MCF 10A (cell line): ENCODE data around the gene AFAP1L1. TPM values are rescaled to one million over a fixed set of nuclear protein-coding genes. Genes with fewer than 3 reads are reported as not detected.

Experiments
- BruUV-seq: library from RNA; stranded (reverse); fragments of 400-500 nt; replicated peaks from 2 replicates; lab custom pipeline; 2021; lab: Mats Ljungman, UMichigan
- CTCF ChIA-PET: fragments of 300-600 bp; sonication (Branson Sonifier 250); formaldehyde crosslinking; extraction: SDS; loops from one replicate; lab custom pipeline; 2021; ENCODE audit warnings: antibody characterized with exemption, inconsistent platforms; lab: Yijun Ruan, JAX
- POLR2A ChIA-PET: fragments of 300-600, 350-650 bp; sonication (Branson Sonifier 250); formaldehyde crosslinking; extraction: SDS; loops from one replicate; lab custom pipeline; 2020; ENCODE audit warnings: antibody characterized with exemption, inconsistent platforms; lab: Yijun Ruan, JAX
- DNase-seq: peaks from one replicate; pipeline ENCODE4 v3.0.0-alpha.2; 2018; ENCODE audit not compliant: unreplicated experiment
- H3K27ac Mint-ChIP-seq: one replicate; pipeline ENCODE4 v1.8.0; 2022; ENCODE audit warnings: mild to moderate bottlenecking, low read depth, mixed read lengths; ENCODE audit not compliant: unreplicated experiment
- H3K27me3 Mint-ChIP-seq: one replicate; pipeline ENCODE4 v1.8.0; 2022; ENCODE audit warnings: mixed read lengths; ENCODE audit not compliant: insufficient read depth, unreplicated experiment
- H3K36me3 Mint-ChIP-seq: one replicate; pipeline ENCODE4 v1.8.0; 2022; ENCODE audit warnings: mild to moderate bottlenecking, moderate library complexity, mixed read lengths; ENCODE audit not compliant: insufficient read depth, unreplicated experiment
- H3K4me1 Mint-ChIP-seq: one replicate; pipeline ENCODE4 v1.8.0; 2022; ENCODE audit warnings: mixed read lengths; ENCODE audit not compliant: insufficient read depth, unreplicated experiment
- H3K4me3 Mint-ChIP-seq: one replicate; pipeline ENCODE4 v1.8.0; 2022; ENCODE audit warnings: mild to moderate bottlenecking, moderate library complexity, mixed read lengths; ENCODE audit not compliant: unreplicated experiment
- H3K9me3 Mint-ChIP-seq: one replicate; pipeline ENCODE4 v1.8.0; 2022; ENCODE audit warnings: mixed read lengths; ENCODE audit not compliant: unreplicated experiment
- CTCF ChIP-seq: fragments of 200-600 bp; IDR thresholded peaks from one replicate; pipeline ENCODE4 v1.8.0; 2022; ENCODE audit warnings: antibody characterized with exemption, mild to moderate bottlenecking; ENCODE audit not compliant: unreplicated experiment
- intact Hi-C: fragments of 100-400 bp; cut with micrococcal nuclease; formaldehyde crosslinking; loops from 2 replicates; pipeline ENCODE4 v1.14.1; 2022
- total RNA-seq: library from RNA; stranded (reverse); gene quantifications from 2 replicates; pipeline ENCODE4 v1.2.3, GENCODE V29; 2022

Gene AFAP1L1
- total RNA-seq, 1 experiment from 2014 or later: 4.8 TPM

- POLR2A ChIA-PET: no interaction called here
- Mint-ChIP-seq H3K27ac (peak overlapping the region; percentile 44), H3K36me3 (peaks cover 65% of the 10 kb centered on the region), H3K4me3 (no peak overlapping the region), H3K27me3 (no peaks in the 10 kb centered on the region), H3K4me1 (peaks cover 22% of the 10 kb centered on the region), H3K9me3 (no peaks in the 10 kb centered on the region)
- no peak for TF ChIP-seq CTCF
- CTCF ChIA-PET: interaction anchor here (0.7 to 46.8 kb wide), 5 partner anchors 9 to 197 kb away, joined by 4 to 1231 read pairs (median 7); partner anchors contain the start of gene PCYOX1L
- no TSS peak for BruUV-seq
- intact Hi-C loops: no loop called here
- DNase-seq: no peak
These were observed 76.9 kb downstream of the AFAP1L1 start for GRCh38 chr5:149348518-149348917.

- DNase-seq: no peak
- Mint-ChIP-seq H3K27me3 (no peaks in the 10 kb centered on the region), H3K27ac (peak overlapping the region; percentile 44), H3K4me3 (no peak overlapping the region), H3K9me3 (no peaks in the 10 kb centered on the region), H3K36me3 (peaks cover 74% of the 10 kb centered on the region), H3K4me1 (peaks cover 22% of the 10 kb centered on the region)
- no TSS peak for BruUV-seq
- ChIA-PET POLR2A (interaction anchor here (0.7 to 0.9 kb wide), 2 partner anchors 8 to 29 kb away, joined by 3 read pairs; partner anchors contain the start of gene PCYOX1L), CTCF (interaction anchor here (0.8 to 46.8 kb wide), 4 partner anchors 8 to 33 kb away, joined by 6 to 1231 read pairs (median 182); partner anchors contain the start of gene PCYOX1L)
- no peak for TF ChIP-seq CTCF
- intact Hi-C loops: no loop called here
These were observed 77.7 kb downstream of the AFAP1L1 start for GRCh38 chr5:149349382-149349781.

GRCh38 chr5:149352169-149352568, 80.5 kb downstream of the AFAP1L1 start:
- H3K4me3 Mint-ChIP-seq: no peak overlapping the region
- no peaks in the 10 kb centered on the region for H3K9me3 Mint-ChIP-seq
- no TSS peak for BruUV-seq
- no peak for DNase-seq
- peaks cover 11% of the 10 kb centered on the region for H3K4me1 Mint-ChIP-seq
- TF ChIP-seq CTCF: no peak
- intact Hi-C loops: no loop called here
- POLR2A ChIA-PET: no interaction called here
- no peaks in the 10 kb centered on the region for H3K27me3 Mint-ChIP-seq
- CTCF ChIA-PET: interaction anchor here (0.6 to 46.8 kb wide), 3 partner anchors 18 to 38 kb away, joined by 4 to 1231 read pairs (median 356); no protein-coding TSS in a partner anchor
- H3K36me3 Mint-ChIP-seq: peaks cover 81% of the 10 kb centered on the region
- H3K27ac Mint-ChIP-seq: no peak overlapping the region

GRCh38 chr5:149353911-149354310, 82.3 kb downstream of the AFAP1L1 start:
- peaks cover 66% of the 10 kb centered on the region for H3K36me3 Mint-ChIP-seq
- POLR2A ChIA-PET: interaction anchor here (1.3 to 8.5 kb wide), 3 partner anchors 10 to 33 kb away, joined by 6 to 134 read pairs (median 38); partner anchors contain the start of gene GRPEL2
- no peaks in the 10 kb centered on the region for H3K9me3 Mint-ChIP-seq
- H3K4me1 Mint-ChIP-seq: peaks cover 10% of the 10 kb centered on the region
- no peaks in the 10 kb centered on the region for H3K27me3 Mint-ChIP-seq
- intact Hi-C loops: no loop called here
- H3K4me3 Mint-ChIP-seq: no peak overlapping the region
- CTCF ChIA-PET: interaction anchor here (1.3 to 46.8 kb wide), 3 partner anchors 16 to 37 kb away, joined by 3 to 1231 read pairs (median 356); no protein-coding TSS in a partner anchor
- no peak for DNase-seq
- no peak overlapping the region for H3K27ac Mint-ChIP-seq
- no peak for TF ChIP-seq CTCF
- BruUV-seq: TSS peak; percentile 1
